Suppressor macrophage treated with lipopolysaccharide for 1 hour (primary cell): ENCODE data around the gene MTR.
"Not testable (repeated sequence)": the region's sequence is repeated elsewhere in the genome, so short reads cannot be mapped to it uniquely, and the experiment has no call there.

ENCODE experiments used
- DNase-seq, 3 donors: peaks; one replicate each; pipeline ENCODE4 v3.0.0-alpha.2; 2020 to 2022

Gene MTR

DNA sequence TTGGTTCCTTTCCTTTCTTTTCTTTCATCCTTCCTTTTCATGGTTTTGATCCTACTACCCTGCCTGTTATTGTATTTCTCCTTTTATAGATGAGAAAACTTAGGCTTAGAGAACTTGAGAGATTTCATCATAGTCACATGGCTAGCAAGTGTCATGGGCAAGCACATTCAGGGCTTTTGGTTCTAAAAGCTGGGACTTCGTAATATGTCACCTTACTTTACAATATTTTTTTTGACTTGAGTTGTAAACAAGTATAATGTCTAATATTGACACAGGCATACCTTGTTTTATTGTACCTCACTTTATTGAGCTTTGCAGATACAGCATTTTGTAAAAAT, 70.7 kb downstream of the MTR start:
- peak; percentile 39 to 66 (median 63) for DNase-seq

DNA sequence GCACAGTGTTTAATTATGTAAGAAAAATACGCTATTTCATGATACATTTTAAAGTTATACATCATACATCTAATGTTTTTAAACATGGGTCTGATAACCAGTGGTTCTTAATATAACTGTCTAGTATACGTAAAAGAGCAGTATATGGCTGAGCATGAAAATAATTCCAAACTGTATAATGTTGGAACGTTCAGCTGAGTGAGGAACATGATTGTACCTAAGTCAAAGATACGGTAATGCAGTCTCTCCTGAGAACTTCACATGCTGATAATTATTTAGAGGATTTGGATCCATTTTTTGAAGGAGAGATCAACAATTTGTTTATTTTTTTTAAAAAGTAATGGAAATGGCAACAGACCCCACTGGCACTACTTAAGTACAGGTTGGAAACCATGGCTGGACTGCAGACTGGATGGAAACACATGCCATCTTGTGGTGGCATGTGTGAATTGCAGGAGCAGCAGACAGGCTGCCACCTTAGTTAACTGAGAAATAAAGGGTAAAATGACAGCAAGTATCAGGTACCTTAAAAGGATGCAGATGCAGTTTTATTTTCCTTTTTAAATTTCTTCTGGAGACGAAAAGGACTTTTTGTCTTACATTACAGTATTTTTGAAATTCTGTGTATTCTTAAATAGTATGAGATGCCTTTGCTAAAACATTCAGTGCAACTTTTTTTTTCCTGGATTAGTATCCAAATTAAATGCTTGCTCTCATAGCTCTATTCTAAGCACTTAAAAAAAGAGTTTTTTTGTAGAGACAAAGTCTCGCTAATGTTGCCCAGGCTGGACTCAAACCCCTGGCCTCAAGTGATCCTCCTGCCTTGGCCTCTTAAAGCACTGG, 73.8 kb downstream of the MTR start:
- peak; percentile 67 to 73 (median 68) for DNase-seq

DNA sequence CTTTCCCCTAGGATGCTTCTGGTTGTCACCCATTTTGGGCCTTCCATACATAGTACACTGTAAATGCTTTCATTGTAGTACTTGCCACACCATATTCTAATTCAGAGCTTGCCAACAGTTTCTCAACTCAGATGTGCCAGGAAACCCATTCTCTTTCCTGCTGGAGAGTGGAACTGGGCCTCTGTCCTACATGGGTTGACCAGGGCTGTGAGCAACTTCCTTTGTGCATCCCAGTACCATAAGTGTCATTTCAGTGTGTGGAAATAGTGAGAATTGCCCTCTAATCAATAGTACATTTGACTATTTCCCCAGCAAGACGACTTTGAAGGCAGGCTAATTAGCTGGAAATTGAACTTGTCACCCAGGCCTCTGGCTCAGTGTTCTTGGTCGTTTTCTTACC, 74.8 kb downstream of the MTR start:
- DNase-seq, result peak; percentile 12 to 25 (median 20)

DNA sequence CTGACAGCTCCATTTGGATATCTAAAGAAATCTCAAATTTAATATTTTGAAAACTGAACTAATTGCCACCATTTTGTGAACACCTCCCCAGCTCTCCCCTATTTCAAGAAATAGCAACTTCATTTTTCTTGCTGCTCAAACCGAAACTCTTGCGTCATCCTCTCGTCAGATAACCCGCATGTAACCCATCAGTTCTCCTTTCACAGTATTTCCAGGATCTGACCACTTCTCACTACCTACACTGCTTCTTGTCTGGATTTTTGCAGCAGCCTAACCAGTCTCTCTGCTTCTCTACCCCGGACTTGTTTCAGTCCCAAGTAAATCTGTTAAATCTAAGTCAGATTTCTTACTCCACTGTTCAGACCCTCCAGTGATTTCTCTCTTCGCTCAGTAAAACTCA, 75.6 kb downstream of the MTR start:
- peak; percentile 83 to 94 (median 91) for DNase-seq

DNA sequence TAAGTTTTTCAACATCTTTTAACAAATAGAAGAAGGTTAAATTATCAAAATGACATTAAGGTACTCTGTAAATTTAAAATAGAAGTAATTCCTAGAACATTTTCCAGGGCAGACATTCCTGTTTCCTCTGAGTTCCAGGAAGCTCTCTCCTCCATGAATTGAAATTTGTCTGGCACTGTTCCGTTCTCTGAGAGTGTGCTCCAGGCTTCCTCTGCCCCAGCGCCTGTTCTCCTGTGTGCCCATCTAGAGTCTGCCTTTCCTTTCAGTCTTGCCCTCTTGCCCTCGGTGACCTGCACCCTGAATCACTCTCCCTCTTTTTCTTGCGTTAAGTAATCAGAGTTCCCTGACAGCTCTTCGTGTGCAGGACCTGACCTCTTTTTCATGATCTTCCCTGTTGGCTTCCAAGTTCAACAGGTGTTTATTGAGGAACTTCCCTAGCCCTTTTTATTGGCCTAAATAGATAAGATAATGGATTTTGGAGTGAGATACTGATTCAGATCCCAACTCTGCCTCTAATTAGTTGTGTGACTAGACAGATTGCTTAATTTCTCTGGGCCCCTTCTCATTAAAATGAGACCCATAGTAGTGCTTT, 77.1 kb downstream of the MTR start:
- DNase-seq, result no peak

DNA sequence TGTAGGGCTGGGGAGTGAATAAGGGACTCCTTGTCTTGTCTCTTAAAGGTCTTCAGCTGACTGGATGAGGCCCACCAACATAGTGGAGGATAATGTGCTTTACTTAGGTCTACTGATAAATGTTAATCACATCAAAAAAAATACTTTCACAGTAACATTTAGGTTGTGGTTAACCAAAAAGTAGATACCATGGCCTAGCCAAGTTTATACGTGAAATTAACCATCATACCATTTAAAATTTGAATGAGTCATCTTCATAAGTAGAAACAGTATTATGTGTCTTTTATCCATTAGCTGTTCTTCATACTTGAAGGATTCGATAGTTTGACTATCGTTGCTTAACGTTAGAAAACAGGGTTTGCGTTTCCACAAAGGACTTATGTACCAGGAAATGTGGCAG, 80.9 kb downstream of the MTR start:
- no peak for DNase-seq

DNA sequence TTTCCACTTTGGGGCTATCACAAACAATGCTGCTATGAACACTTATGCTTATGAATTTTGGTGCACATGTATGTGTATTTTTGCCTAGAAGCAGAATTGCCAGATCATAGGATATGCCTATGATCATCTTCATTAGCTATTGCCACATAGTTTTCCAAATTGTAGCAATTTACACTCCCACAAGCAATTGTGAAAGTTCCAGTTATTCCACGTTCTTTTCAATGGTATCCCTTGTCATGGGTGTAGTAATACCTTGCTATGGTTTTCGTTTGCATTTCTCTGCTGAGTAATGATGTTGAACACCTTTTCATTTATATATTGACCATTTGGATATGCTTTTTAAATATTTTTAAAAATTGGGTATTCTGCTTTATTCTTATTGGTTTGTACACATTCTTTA, 82.6 kb downstream of the MTR start:
- DNase-seq, result no peak

DNA sequence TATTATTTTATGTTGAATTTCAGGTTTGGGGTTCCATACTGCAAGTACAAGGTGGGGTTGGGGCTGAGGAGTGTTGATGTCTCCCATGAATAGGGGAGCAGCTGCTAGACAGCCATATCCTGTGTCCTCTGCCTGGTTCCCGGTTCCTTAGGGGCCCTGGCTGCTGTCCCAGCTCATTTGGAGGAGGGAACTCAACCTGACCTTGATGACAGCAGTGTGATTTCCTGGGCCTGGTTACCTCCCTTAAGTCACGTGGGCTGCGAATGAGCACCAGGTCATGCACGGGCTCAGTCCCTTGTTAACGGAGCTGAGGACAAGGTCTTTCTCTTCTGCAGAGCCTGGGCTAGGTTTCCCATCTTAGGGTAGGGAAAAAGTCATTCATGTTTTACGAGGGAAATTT, 85.1 kb downstream of the MTR start:
- DNase-seq, result no peak

DNA sequence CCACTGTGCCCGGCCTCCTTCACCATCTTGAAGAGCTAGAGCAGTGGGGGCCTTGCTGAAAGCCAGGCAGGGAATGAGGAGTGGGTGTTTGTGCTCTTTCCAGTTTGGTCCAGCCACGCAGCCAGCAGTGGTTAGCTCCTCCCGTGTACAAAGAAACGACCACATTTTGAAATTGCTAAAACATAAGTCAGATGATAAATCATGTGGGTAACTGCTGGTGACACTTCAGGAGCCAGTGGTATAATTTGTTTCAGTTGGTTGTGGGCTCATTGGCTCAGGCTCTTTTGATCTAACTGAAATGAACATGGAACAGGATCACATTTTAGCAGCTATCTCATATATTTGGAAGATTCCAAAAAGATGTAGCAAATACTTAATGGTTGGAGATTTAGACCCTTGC, 87.6 kb downstream of the MTR start:
- no peak for DNase-seq

DNA sequence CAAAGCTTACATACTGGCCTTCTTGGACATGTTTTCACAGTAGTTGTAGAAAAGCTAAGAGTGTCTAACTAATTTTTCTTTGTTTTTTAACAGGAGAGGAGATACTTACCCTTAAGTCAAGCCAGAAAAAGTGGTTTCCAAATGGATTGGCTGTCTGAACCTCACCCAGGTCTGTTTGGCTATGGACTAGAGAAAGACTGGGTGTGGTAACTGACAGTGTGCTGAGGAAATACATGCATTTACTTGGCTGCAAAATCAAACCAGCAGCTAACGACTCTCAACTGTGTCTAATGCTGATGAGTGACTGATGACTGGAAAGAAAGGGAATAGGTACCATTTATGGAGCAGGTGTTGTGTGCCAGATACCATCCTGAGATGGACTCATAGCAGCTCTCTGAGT, 91.1 kb downstream of the MTR start:
- no peak for DNase-seq

DNA sequence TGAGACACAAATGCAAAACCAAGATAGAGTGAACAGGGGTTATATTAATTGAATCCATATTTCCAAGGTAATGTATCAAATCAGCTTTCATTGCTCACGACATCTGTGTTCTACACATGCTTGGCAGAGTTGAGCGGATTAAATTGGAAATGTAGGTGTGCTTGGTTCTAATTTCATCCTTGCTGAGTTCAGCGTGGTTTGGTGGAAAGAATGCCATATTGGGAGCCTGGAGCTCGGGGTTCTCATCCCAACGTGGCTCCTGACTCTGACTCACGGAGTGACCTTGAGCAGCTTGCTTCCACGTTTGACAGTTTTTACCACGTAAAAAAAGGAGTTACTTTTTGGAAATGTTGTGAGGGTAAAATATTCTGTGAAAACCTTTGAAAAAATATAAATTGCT, 92.0 kb downstream of the MTR start:
- no peak for DNase-seq

DNA sequence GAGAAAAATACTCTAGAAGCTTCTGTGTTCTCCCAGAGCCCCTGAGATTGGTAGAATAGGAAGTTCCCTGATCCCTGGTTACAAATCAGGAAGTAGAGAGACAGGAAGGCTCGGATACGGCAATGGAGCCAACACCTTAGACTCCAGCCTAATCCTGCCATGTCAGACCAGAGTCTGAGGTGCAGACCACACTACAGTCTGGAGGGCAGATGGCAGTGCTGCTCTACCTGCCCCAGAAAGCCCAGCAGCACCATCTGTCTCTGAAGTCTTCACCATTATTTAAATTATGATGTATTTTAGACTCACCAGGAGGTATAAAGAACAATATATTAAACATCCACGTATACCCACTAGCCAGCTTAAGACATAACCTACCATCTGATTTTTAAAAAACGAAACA, 93.0 kb downstream of the MTR start:
- DNase-seq, result no peak

DNA sequence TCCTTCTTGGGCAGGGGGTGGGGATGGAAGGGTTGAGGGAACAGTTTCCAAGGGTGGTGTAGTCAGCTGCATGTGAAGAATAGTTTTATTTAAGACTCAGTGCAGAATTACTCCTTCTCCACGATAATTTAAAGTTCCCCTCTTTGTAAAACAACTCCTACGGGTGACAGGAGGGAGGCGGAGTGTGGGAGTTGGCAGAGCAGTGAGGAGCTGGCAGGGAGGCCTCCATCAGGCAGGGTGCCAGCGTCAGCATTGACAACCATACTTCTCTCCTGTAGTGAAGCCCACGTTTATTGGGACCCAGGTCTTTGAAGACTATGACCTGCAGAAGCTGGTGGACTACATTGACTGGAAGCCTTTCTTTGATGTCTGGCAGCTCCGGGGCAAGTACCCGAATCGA, 93.8 kb downstream of the MTR start:
- DNase-seq, result no peak

DNA sequence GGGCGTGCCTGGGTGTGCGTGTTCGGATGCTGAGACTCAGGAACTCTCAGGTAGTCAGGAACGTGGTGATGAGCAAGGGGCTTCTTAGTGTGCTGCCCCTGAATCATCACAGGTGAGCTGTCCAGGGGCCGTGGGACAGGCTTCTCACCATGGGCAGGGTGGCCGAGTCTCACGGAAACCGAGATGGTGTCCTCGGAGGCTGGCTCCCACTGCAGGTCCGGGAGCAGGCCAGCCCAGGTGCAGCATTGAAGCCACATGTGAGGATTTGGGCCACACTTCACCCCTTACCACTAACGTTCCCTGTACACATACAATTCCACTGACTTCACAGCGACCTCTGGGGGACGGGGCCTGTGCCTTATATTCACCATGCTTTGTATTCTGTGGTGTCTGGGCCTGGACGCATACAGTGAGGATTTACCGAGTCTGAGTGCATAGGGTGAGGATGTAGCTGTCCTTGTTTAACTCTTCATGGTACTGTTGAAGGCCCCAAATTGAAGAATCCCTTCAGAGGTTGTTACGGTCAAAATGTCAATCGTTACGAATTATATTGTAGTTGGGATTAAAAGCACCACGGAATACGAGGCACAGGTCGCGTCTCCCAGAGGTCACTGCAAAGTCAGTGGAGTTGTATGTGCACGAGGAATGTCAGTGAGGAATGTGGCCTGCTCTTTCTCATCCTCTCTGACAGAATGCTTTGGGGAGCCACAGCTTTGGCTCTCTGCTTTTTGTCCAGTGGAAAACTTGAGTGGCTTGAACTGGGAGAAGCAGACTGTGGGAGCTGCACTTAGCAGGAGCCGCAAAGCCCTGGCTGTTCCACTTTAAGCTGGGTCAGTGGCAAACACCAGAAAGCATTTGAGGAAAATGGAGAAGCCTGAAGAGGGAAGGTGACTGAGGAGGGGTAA, 95.3 kb downstream of the MTR start:
- no peak for DNase-seq

DNA sequence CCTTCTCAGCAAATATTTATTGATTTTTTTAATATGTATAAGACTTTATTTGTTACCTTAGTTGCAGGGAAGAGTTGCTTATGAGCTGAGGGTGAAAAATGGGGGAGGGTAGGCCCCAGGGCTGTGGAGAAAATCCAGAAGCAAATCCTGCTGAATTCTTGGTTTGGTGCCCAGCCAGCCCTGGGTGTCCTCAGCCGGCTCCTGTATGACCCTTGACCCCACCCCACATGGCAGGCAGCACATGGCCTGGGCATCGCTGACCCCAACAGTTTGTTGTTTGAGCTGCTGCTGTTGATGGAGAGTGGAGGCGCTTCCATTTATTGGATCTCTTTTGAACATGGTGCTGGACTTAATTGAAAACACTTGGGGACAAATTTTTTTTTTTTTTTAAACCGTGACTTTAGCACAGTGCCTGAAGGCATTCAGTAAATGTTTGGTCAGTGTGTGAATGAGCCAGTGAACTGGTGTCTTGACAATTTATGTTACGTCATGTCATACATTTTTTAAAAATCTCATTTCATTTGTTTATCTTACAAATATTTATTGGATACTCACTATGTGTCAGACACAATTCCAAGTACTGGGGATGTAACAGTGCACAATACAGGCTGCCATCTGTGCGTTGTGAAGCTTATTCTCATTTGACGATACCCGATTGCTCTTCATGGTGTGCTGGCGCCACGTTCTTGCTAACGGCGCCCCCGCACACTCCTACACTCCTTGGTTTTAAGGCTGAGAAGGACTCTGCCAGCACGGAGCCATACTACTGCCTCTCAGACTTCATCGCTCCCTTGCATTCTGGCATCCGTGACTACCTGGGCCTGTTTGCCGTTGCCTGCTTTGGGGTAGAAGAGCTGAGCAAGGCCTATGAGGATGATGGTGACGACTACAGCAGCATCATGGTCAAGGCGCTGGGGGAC, 98.8 kb downstream of the MTR start:
- DNase-seq, result no peak

DNA sequence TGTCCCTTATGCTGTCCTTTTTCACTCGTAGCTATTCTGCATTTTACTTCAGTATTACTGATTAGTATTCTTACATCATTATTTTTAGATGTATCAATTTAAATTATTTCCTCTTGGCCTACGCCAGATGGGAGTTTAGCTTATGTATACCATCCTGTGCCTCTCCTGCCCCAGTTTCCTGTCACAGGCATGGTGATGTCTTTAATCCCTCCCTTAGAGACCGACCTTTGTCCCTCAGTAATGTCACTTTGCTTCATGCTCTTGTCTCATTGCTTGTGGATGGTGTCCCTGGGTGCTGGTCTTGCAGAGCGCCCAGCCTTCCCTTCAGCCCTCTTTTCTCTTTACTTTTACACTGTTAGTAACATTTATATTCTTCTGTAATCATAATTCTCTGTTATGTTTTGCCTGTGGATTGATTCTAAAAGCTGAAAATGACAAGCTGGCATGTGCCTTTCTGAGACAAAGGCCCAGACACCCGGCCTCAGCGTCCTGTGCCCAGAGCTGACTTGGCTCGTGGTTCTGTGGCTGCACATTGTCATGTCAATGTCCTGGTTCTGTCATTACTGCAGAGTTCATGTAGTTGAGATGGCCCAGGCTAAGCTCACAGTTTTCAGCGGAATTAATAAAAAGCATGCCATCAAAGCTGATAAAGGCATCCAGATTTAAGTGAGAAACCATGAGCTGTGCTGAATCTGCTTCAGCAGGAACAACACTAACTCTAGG, 100.7 kb downstream of the MTR start:
- DNase-seq, result no peak

DNA sequence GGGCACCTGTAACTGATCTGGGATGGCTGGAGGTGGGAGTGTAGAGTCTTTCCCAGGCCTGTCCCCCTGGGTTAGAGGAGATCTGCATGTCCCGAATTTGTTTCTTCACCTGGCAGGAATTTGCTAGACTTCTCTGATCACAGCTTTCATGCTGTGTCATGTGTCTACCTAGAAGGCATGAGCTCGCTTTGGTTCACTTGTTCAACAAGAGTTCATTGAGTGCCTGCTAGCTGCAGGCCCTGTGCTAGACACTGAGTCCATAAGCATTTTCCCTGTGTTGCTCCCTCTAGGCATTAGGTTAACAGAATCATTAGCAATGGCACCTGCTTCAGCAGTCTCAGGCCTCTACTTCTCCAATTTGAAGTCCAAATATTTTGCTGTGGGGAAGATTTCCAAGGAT, 101.6 kb downstream of the MTR start:
- no peak for DNase-seq

DNA sequence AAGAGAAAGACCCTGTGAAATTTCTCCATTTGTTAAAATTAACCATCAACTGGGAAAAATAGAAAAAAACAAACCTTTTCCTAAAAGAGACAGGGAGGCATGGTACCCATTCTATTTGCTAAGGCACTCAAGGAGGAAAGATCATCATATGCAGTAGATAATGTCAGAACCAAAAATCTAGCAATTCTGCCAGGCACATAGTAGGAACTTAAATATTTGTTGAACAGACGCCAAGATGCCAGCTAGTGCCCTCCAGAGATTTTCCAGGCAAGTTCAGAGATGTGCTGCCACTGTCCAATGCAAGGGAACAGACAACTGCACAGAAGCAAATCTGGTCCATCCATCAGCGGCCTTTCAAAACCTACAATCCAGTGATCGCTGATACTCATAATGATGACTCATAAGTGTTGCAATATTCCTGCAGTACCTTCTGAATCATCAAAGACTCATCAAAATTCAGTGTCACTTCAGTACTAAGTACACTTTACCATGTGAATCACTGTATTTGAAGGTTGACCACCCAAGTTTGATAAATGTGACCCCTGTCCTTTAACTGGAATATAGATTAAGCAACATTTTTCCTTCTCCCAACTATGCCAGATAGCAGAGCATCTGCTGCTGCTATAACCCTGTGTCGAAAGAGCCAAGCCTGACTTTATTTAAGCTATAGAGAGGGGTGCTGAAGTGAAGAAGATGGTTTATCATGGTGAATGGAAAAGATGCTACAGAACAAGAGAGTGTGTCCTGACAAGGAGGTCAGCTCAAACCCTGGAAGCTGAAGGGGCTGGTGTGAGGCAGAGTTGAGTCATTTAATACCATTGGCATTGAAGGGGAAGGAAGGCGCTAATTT, 110.0 kb downstream of the MTR start:
- DNase-seq, result peak; percentile 46 to 81 (median 81)

DNA sequence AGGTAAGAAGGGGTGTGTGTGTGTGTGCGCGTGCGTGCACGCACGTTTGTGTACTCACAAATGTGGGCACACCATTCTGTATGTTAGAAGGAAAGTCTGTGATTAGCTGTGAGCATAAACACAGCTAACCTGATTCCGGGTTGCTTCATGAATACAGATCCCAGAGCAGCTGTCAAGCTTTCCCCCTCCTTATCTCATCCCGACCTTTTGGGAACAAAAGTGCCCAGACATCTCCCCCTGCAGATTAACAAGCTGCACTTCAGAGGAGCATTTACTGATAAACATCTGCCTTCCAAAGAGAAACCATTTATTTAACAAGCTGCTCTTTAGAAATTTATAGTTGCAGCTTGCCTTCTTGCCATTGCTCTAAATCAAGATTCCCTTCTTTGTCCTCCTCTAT, 112.1 kb downstream of the MTR start:
- DNase-seq, result no peak

DNA sequence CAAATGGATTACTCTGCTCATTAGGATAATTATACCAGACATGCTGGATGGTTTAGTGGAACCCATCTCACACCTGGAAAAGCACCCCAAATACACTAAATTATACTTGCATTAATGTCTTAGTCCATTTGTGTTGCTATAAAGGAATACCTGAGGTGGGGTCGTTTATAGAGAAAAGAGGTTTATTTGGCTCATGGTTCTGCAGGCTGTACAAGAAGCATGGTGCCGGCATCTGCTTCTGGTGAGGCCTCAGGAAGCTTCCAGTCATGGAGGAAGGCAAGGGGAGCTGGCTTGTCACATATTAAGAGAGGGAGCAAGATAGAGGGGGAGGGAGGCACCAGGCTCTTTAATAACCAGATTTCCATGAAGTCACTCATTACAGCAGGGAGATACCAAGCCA, 113.6 kb downstream of the MTR start:
- no peak for DNase-seq

DNA sequence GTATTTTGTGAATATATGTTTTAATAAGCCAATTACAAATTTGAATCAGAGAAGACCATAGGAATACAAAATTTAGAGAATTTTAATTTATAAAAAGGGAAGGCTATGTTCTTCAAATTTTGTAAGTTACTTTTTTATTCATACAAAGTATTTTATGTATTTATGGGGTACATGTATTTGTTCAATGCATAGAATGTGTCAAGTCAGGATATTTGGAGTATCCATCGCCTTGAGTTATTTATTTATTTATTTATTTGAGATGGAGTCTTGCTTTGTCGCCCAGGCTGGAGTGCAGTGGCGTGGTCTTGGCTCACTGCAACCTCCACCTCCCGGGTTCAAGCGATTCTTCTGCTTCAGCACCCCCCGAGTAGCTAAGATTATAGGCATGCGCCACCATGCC, 116.0 kb downstream of the MTR start:
- not testable (repeated sequence) for DNase-seq
